Testis (tissue), 2 donors: Measurements from ENCODE around the gene ZNF256.

ENCODE experiments used
- CTCF ChIP-seq, 3 experiments: fragments of 450-650 bp in 2 of 3; fragments of 200-600 bp in 1 of 3; sonication (generic) in 1 of 3; IDR thresholded peaks; one replicate each; pipeline ENCODE4 v1.5.1; 2016 to 2019; ENCODE audit warnings: antibody characterized with exemption in 3 of 3, mild to moderate bottlenecking in 2 of 3, moderate library complexity in 1 of 3
- POLR2A ChIP-seq: fragments of 450-650 bp; IDR thresholded peaks from one replicate; pipeline ENCODE4 v1.6.1; 2017; ENCODE audit warnings: antibody characterized with exemption, mild to moderate bottlenecking, moderate library complexity

DNA sequence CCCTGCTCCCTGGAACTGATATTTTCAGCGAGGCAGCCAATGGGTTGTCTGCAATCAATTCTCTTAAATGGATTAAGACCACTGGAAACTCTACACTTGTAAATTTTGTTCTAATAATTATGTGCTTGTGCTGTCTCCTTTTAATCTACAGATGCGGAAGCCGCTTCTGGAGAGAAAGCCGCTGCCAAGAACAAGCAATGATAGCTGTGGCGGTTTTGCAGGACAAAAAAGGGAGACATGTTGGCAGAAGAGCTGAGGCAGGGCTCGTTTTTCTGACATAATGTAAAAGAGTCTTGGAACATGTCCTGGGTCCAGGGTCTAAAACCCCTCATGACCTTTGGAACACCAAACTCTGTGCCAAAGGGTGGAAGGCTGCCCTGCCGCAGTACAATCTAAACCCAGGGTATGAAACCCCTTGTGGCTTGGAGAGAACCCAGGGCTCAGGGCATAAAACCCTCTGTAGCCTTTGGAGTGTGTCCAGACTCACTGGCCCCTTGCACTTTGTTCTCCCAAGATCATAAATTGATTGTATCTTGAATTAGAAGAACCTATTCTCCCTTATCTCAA, 43.8 kb downstream of the ZNF256 start:
- TF ChIP-seq CTCF (IDR thresholded peaks at IDR 0.05): no peak
- no peak for TF ChIP-seq POLR2A
